ENCODE results near the gene MEOX1.

- no peak for TF ChIP-seq CTCF (IDR thresholded peaks at IDR 0.05)
- TF ChIP-seq POLR2A (IDR thresholded peaks at IDR 0.05) = no peak
- TF ChIP-seq EP300 (IDR thresholded peaks at IDR 0.05) = no peak
Measured at GRCh38 chr17:43615330-43616028, 46.2 kb downstream of the MEOX1 start.
